HepG2 (cell line): ENCODE data around the gene ANXA5. TPM values are rescaled to one million over a fixed set of nuclear protein-coding genes. Genes with fewer than 3 reads are reported as not detected.

Experiments
- ATAC-seq: fragments of 200-7000 bp; cut with Tn5 transposase; 3 replicates; pipeline ENCODE4 v1.9.1; 2020; ENCODE audit warnings: mild to moderate bottlenecking, moderate library complexity
- BruUV-seq: library from RNA; stranded (reverse); fragments of 400-500 nt; replicated peaks from 2 replicates; lab custom pipeline; 2021; lab: Mats Ljungman, UMichigan
- CTCF ChIA-PET: fragments of 300-600 bp; formaldehyde crosslinking; extraction: SDS; loops from one replicate; lab custom pipeline; 2021; ENCODE audit warnings: low total read pairs, inconsistent platforms, low intra/inter-chr PET ratio; lab: Yijun Ruan, JAX
- POLR2A ChIA-PET: fragments of 350-600 bp; sonication (Branson Sonifier 250); formaldehyde crosslinking; loops from one replicate; lab custom pipeline; 2020; ENCODE audit warnings: antibody characterized with exemption, inconsistent platforms; lab: Yijun Ruan, JAX
- DNase-seq: peaks from one replicate; pipeline ENCODE4 v3.0.0-alpha.2; 2015; ENCODE audit warnings: low spot score
- FAIRE-seq: peaks from 3 replicates; lab custom pipeline; 2011; peaks lifted over from hg19 to GRCh38; lab: Jason Lieb, UNC
- H2AFZ ChIP-seq: one replicate; pipeline ENCODE4 v1.6.1; 2011; ENCODE audit warnings: low read length, inconsistent platforms
- H3K27ac ChIP-seq: fragments of 300-600 bp; 3 replicates; pipeline ENCODE4 v1.8.0; 2011; ENCODE audit warnings: mixed run types, mild to moderate bottlenecking, mixed read lengths, low read length, inconsistent platforms; ENCODE audit not compliant: insufficient read depth; ENCODE audit errors: extremely low read length
- H3K27me3 ChIP-seq, 2 experiments: fragments of 200-600 bp in 1 of 2; 2 replicates in 1 of 2; 3 replicates in 1 of 2; pipeline versions ENCODE4 v1.6.0 to v1.8.0; 2011; ENCODE audit warnings: low read length in 2 of 2, mild to moderate bottlenecking in 2 of 2, moderate library complexity in 2 of 2, inconsistent platforms in 1 of 2; ENCODE audit not compliant: insufficient read depth in 2 of 2, control insufficient read depth in 1 of 2
- H3K36me3 ChIP-seq, 2 experiments: fragments of 200-600 bp in 1 of 2; replicated peaks in 1 of 2; 2 replicates in 1 of 2; 3 replicates in 1 of 2; pipeline versions ENCODE4 v1.5.1 to v1.8.0; 2011; ENCODE audit warnings: low read length in 2 of 2, inconsistent platforms in 1 of 2; ENCODE audit not compliant: insufficient read depth in 2 of 2, control insufficient read depth in 1 of 2
- H3K4me1 ChIP-seq: 2 replicates; pipeline ENCODE4 v1.5.1; 2012; ENCODE audit warnings: low read length, inconsistent platforms; ENCODE audit not compliant: insufficient read depth
- H3K4me2 ChIP-seq: 2 replicates; pipeline ENCODE4 v1.6.0; 2011; ENCODE audit warnings: low read depth, low read length, inconsistent platforms
- H3K4me3 ChIP-seq, 3 experiments: fragments of 200-600 bp in 1 of 3; sonication (generic), shearing (Covaris generic) in 1 of 3; replicated peaks in 1 of 3; 2 replicates each; pipeline ENCODE4 v1.5.1; 2011 to 2016; ENCODE audit warnings: low read length in 3 of 3, inconsistent platforms in 2 of 3, low read depth in 2 of 3, mild to moderate bottlenecking in 2 of 3, control low read depth in 1 of 3, mixed read lengths in 1 of 3; ENCODE audit not compliant: insufficient read depth in 1 of 3
- H3K79me2 ChIP-seq: one replicate; pipeline ENCODE4 v1.6.1; 2011; ENCODE audit warnings: low read length, inconsistent platforms; ENCODE audit not compliant: insufficient read depth
- H3K9ac ChIP-seq: 2 replicates; pipeline ENCODE4 v1.6.0; 2011; ENCODE audit warnings: mild to moderate bottlenecking, low read depth, low read length, inconsistent platforms; ENCODE audit not compliant: insufficient read depth
- H3K9me3 ChIP-seq: 2 replicates; pipeline ENCODE4 v1.5.1; 2012; ENCODE audit warnings: mild to moderate bottlenecking, low read length
- H4K20me1 ChIP-seq: 2 replicates; pipeline ENCODE4 v1.6.0; 2011; ENCODE audit warnings: inconsistent platforms, mild to moderate bottlenecking, low read length, moderate library complexity; ENCODE audit not compliant: insufficient read depth
- IRF2 ChIP-seq: IDR thresholded peaks from 2 replicates; pipeline ENCODE4 v1.6.1; 2018; ENCODE audit warnings: missing genetic modification reagents, missing compliant biosample characterization
- MIER2 ChIP-seq: IDR thresholded peaks from 2 replicates; pipeline ENCODE4 v1.6.1; 2016; ENCODE audit warnings: missing biosample characterization, missing genetic modification reagents
- PAF1 ChIP-seq: IDR thresholded peaks from 2 replicates; pipeline ENCODE4 v1.6.1; 2016; ENCODE audit warnings: missing genetic modification reagents, missing compliant biosample characterization
- ZNF547 ChIP-seq: sonication (generic); formaldehyde crosslinking; IDR thresholded peaks from 2 replicates; pipeline ENCODE4 v1.5.1; 2020; ENCODE audit warnings: mild to moderate bottlenecking, missing genetic modification reagents
- ZNF557 ChIP-seq: sonication (generic); formaldehyde crosslinking; IDR thresholded peaks from 2 replicates; pipeline ENCODE4 v1.4.0; 2020; ENCODE audit warnings: missing genetic modification reagents
- ZNF615 ChIP-seq: sonication (generic); formaldehyde crosslinking; IDR thresholded peaks from 2 replicates; pipeline ENCODE4 v1.5.0; 2020; ENCODE audit warnings: mild to moderate bottlenecking, missing genetic modification reagents, borderline replicate concordance
- WGBS: methylation state at CpG from one replicate; pipeline ENCODE4 v1.1.6; 2017; ENCODE audit warnings: low lambda C conversion rate; 5-methylcytosine and 5-hydroxymethylcytosine counted together
- in situ Hi-C: cut with HindIII; loops from 2 replicates; pipeline ENCODE4 v1.10.0; 2017; ENCODE audit warnings: low pct_unique_long_range_greater_than_20kb; ENCODE audit not compliant: extremely low pct_ligation_motif_present
- intact Hi-C: fragments of 100-400 bp; cut with micrococcal nuclease; formaldehyde crosslinking; loops from one replicate; pipeline ENCODE4 v1.10.0; 2022; ENCODE audit not compliant: unreplicated experiment
- polyA plus RNA-seq, 8 experiments: library from polyadenylated mRNA; depleted of rRNA in 3 of 8; stranded (reverse) in 7 of 8; unstranded in 1 of 8; fragments of >200 nt; fragmentation: Illumina TruSeq in 4 of 8; extraction: Trizol in 4 of 8; gene quantifications; 2 replicates each; pipeline versions ENCODE4 v1.2.1 to v1.2.3, GENCODE V29; 2011 to 2016; ENCODE audit warnings: low read depth in 4 of 8, missing spikeins in 1 of 8, mixed read lengths in 1 of 8; ENCODE audit not compliant: insufficient read depth in 1 of 8
- total RNA-seq, 5 experiments: library from RNA; depleted of rRNA; stranded (reverse); fragments of >200 nt; fragmentation: Illumina TruSeq; extraction: Trizol; gene quantifications; 2 replicates each; pipeline ENCODE4 v1.2.3, GENCODE V29; 2016; ENCODE audit warnings: low read depth in 1 of 5
- TF ChIP-seq, protein P1 (sequence below): IDR thresholded peaks from 2 replicates; pipeline ENCODE4 v1.6.1; 2016; ENCODE audit warnings: control low read depth
- TF ChIP-seq, protein P2 (sequence below): sonication (generic); formaldehyde crosslinking; IDR thresholded peaks from 2 replicates; pipeline ENCODE4 v1.4.0; 2020; ENCODE audit warnings: low read depth, missing genetic modification reagents

Gene ANXA5
- total and polyA plus RNA-seq, 2 of the 13 experiments (the other 11 are each of a cell fraction or from before 2014, with no cell fraction given) = 209 to 342 TPM

DNA sequence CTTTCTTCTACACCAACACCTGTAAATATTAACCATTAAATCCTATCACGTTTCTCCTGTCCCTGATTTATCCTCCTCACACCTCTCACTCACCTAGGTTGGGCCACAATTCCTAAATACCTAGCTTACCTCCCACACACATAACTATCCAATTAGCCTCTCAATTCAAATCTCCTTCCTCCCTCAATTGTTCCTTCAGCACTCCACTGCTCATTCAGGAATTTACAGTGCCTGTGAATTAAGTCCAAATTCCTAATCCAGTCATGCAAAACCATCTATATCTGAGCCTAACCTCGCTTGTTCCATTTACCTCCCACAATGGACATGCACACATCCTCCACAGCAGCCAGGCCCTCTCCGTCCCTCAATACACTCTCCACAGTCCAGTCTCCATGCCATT, 17.5 kb downstream of the ANXA5 start:
- intact Hi-C loops = loop anchor here (5.0 kb wide), 3 partner anchors 33 to 123 kb away; partner anchors contain the start of gene EXOSC9
- peaks cover 11 to 52% of the 10 kb centered on the region in 2 experiments for H3K36me3 ChIP-seq
- H2AFZ ChIP-seq = no peak overlapping the region
- in situ Hi-C loops = loop anchor here (10.0 kb wide), 1 partner anchor 46 kb away; no protein-coding TSS in a partner anchor
- FAIRE-seq (no peak), DNase-seq (no peak), ATAC-seq (no peak)
- H3K9me3 ChIP-seq = no peaks in the 10 kb centered on the region
- H3K4me1 ChIP-seq = peaks cover 40% of the 10 kb centered on the region
- no peak overlapping the region for H3K4me2 ChIP-seq
- H3K79me2 ChIP-seq = peaks cover 2% of the 10 kb centered on the region
- TF ChIP-seq, protein P1, sequence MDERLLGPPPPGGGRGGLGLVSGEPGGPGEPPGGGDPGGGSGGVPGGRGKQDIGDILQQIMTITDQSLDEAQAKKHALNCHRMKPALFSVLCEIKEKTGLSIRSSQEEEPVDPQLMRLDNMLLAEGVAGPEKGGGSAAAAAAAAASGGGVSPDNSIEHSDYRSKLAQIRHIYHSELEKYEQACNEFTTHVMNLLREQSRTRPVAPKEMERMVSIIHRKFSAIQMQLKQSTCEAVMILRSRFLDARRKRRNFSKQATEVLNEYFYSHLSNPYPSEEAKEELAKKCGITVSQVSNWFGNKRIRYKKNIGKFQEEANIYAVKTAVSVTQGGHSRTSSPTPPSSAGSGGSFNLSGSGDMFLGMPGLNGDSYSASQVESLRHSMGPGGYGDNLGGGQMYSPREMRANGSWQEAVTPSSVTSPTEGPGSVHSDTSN (CRISPR knock-in tag) = no peak
- no peak for TF ChIP-seq ZNF557 (CRISPR knock-in tag)
- no peak for TF ChIP-seq ZNF615 (CRISPR knock-in tag)
- TF ChIP-seq PAF1 = no peak
- TF ChIP-seq ZNF547 (CRISPR knock-in tag) = no peak
- no peak for TF ChIP-seq MIER2 (CRISPR knock-in tag)
- TF ChIP-seq IRF2 (CRISPR knock-in tag) = no peak
- TF ChIP-seq, protein P2, sequence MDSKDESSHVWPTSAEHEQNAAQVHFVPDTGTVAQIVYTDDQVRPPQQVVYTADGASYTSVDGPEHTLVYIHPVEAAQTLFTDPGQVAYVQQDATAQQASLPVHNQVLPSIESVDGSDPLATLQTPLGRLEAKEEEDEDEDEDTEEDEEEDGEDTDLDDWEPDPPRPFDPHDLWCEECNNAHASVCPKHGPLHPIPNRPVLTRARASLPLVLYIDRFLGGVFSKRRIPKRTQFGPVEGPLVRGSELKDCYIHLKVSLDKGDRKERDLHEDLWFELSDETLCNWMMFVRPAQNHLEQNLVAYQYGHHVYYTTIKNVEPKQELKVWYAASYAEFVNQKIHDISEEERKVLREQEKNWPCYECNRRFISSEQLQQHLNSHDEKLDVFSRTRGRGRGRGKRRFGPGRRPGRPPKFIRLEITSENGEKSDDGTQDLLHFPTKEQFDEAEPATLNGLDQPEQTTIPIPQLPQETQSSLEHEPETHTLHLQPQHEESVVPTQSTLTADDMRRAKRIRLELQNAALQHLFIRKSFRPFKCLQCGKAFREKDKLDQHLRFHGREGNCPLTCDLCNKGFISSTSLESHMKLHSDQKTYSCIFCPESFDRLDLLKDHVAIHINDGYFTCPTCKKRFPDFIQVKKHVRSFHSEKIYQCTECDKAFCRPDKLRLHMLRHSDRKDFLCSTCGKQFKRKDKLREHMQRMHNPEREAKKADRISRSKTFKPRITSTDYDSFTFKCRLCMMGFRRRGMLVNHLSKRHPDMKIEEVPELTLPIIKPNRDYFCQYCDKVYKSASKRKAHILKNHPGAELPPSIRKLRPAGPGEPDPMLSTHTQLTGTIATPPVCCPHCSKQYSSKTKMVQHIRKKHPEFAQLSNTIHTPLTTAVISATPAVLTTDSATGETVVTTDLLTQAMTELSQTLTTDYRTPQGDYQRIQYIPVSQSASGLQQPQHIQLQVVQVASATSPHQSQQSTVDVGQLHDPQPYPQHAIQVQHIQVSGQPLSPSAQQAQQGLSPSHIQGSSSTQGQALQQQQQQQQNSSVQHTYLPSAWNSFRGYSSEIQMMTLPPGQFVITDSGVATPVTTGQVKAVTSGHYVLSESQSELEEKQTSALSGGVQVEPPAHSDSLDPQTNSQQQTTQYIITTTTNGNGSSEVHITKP (CRISPR knock-in tag) = no peak
- H3K27ac ChIP-seq = no peak overlapping the region
- ChIA-PET POLR2A (interaction anchor here (1.1 kb wide), 1 partner anchor 17 kb away, joined by 3 read pairs; no protein-coding TSS in a partner anchor), CTCF (no interaction called here)
- no peak overlapping the region for H3K4me3 ChIP-seq
- H3K9ac ChIP-seq = no peak overlapping the region
- H4K20me1 ChIP-seq = no peaks in the 10 kb centered on the region
- 95% methylated on average over 3 of the region's 3 CpGs for WGBS
- BruUV-seq = no TSS peak
- H3K27me3 ChIP-seq = no peaks in the 10 kb centered on the region
